Astrocyte (in vitro differentiated cells and primary cell): ENCODE data around the gene MATR3. TPM values are rescaled to one million over a fixed set of nuclear protein-coding genes. Genes with fewer than 3 reads are reported as not detected.
"Not testable (repeated sequence)": the region's sequence is repeated elsewhere in the genome, so short reads cannot be mapped to it uniquely, and the experiment has no call there.

Experiments used
- DNase-seq: peaks from one replicate; pipeline ENCODE4 v3.0.0-alpha.2; 2010; ENCODE audit warnings: low read depth
- FAIRE-seq: peaks from 2 replicates; lab custom pipeline; 2011; peaks lifted over from hg19 to GRCh38; lab: Jason Lieb, UNC
- H2AFZ ChIP-seq: 2 replicates; pipeline ENCODE4 v1.6.0; 2012; ENCODE audit warnings: low read depth, low read length, inconsistent platforms
- H3K27ac ChIP-seq: 2 replicates; pipeline ENCODE4 v1.5.1; 2011; ENCODE audit warnings: low read depth, low read length, inconsistent platforms
- H3K27me3 ChIP-seq: 2 replicates; pipeline ENCODE4 v1.6.0; 2011; ENCODE audit warnings: low read length, inconsistent platforms; ENCODE audit not compliant: insufficient read depth
- H3K36me3 ChIP-seq: 2 replicates; pipeline ENCODE4 v1.5.1; 2011; ENCODE audit warnings: low read length, inconsistent platforms; ENCODE audit not compliant: insufficient read depth
- H3K4me1 ChIP-seq: 2 replicates; pipeline ENCODE4 v1.5.1; 2011; ENCODE audit warnings: low read length, inconsistent platforms; ENCODE audit not compliant: insufficient read depth
- H3K4me2 ChIP-seq: 2 replicates; pipeline ENCODE4 v1.6.0; 2012; ENCODE audit warnings: low read length, inconsistent platforms
- H3K4me3 ChIP-seq: 2 replicates; pipeline ENCODE4 v1.5.1; 2011; ENCODE audit warnings: low read depth, mild to moderate bottlenecking, low read length, inconsistent platforms; ENCODE audit not compliant: insufficient read depth
- H3K79me2 ChIP-seq: 2 replicates; pipeline ENCODE4 v1.6.0; 2012; ENCODE audit warnings: mild to moderate bottlenecking, low read length, inconsistent platforms; ENCODE audit not compliant: insufficient read depth
- H3K9ac ChIP-seq: 2 replicates; pipeline ENCODE4 v1.6.0; 2012; ENCODE audit warnings: mild to moderate bottlenecking, low read length, inconsistent platforms
- H3K9me3 ChIP-seq: 2 replicates; pipeline ENCODE4 v1.5.1; 2012; ENCODE audit warnings: low read depth, mild to moderate bottlenecking, low read length, inconsistent platforms; ENCODE audit not compliant: insufficient read depth
- H4K20me1 ChIP-seq: 2 replicates; pipeline ENCODE4 v1.6.0; 2012; ENCODE audit warnings: low read length, inconsistent platforms; ENCODE audit not compliant: insufficient read depth
- H3K27ac Mint-ChIP-seq: one replicate; pipeline ENCODE4 v1.8.0; 2021; ENCODE audit warnings: mild to moderate bottlenecking, mixed read lengths; ENCODE audit not compliant: unreplicated experiment
- H3K27me3 Mint-ChIP-seq: one replicate; pipeline ENCODE4 v1.8.0; 2021; ENCODE audit warnings: low read depth, mixed read lengths; ENCODE audit not compliant: unreplicated experiment
- H3K36me3 Mint-ChIP-seq: one replicate; pipeline ENCODE4 v1.8.0; 2021; ENCODE audit warnings: low read depth, mixed read lengths; ENCODE audit not compliant: unreplicated experiment
- H3K4me1 Mint-ChIP-seq: one replicate; pipeline ENCODE4 v1.8.0; 2021; ENCODE audit warnings: low read depth, mixed read lengths; ENCODE audit not compliant: unreplicated experiment
- H3K4me3 Mint-ChIP-seq: one replicate; pipeline ENCODE4 v1.8.0; 2021; ENCODE audit warnings: mild to moderate bottlenecking, moderate library complexity, mixed read lengths; ENCODE audit not compliant: unreplicated experiment
- H3K9me3 Mint-ChIP-seq: one replicate; pipeline ENCODE4 v1.8.0; 2021; ENCODE audit warnings: mild to moderate bottlenecking, mixed read lengths; ENCODE audit not compliant: unreplicated experiment
- CTCF ChIP-seq: IDR thresholded peaks from 2 replicates; pipeline ENCODE4 v1.5.1; 2011; ENCODE audit warnings: low read depth, mild to moderate bottlenecking, inconsistent platforms, low read length, moderate library complexity; ENCODE audit not compliant: insufficient read depth
- EZH2 ChIP-seq: IDR thresholded peaks from 2 replicates; pipeline ENCODE4 v1.6.1; 2012; ENCODE audit warnings: mild to moderate bottlenecking, low read length, inconsistent platforms; ENCODE audit not compliant: insufficient read depth
- total RNA-seq: library from RNA; stranded (reverse); gene quantifications from 2 replicates; pipeline ENCODE4 v1.2.1, GENCODE V29; 2021

MATR3 gene
- total RNA-seq, 1 donor from 2014 or later, result 126 TPM

DNA sequence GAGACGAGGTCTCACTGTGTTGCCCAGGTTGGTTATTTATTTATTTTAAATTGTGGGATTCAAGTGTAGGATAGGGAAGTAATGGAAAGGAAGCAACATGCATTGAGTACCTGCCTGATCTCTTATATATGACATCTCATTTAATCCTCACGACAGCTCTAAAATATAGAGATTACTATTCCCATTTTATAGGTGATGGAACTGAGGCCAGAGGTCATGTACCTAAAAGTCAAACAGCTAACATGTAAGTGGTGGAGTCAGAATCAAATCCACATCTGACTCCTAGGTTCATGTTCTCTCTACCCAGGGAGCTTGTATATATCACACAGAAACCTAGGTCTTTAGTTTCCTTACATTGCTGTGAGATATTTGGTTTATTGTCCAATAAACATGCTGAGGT lies 26.1 kb upstream of the MATR3 start:
- FAIRE-seq (no peak), DNase-seq (no peak)
- H4K20me1 ChIP-seq, result no peaks in the 10 kb centered on the region
- Mint-ChIP-seq H3K27me3 (no peaks in the 10 kb centered on the region), H3K36me3 (no peaks in the 10 kb centered on the region), H3K27ac (no peak overlapping the region), H3K4me3 (no peak overlapping the region), H3K9me3 (no peaks in the 10 kb centered on the region), H3K4me1 (peaks cover 7% of the 10 kb centered on the region)
- TF ChIP-seq CTCF (no peak), EZH2 (no peak)
- H3K4me2 ChIP-seq, result no peak overlapping the region
- no peak overlapping the region for H3K9ac ChIP-seq
- no peaks in the 10 kb centered on the region for H3K9me3 ChIP-seq
- no peaks in the 10 kb centered on the region for H3K79me2 ChIP-seq
- H3K36me3 ChIP-seq, result no peaks in the 10 kb centered on the region
- H3K4me1 ChIP-seq, result peaks cover 9% of the 10 kb centered on the region
- no peak overlapping the region for H3K27ac ChIP-seq
- no peaks in the 10 kb centered on the region for H3K27me3 ChIP-seq
- H2AFZ ChIP-seq, result no peak overlapping the region
- H3K4me3 ChIP-seq, result no peak overlapping the region

DNA sequence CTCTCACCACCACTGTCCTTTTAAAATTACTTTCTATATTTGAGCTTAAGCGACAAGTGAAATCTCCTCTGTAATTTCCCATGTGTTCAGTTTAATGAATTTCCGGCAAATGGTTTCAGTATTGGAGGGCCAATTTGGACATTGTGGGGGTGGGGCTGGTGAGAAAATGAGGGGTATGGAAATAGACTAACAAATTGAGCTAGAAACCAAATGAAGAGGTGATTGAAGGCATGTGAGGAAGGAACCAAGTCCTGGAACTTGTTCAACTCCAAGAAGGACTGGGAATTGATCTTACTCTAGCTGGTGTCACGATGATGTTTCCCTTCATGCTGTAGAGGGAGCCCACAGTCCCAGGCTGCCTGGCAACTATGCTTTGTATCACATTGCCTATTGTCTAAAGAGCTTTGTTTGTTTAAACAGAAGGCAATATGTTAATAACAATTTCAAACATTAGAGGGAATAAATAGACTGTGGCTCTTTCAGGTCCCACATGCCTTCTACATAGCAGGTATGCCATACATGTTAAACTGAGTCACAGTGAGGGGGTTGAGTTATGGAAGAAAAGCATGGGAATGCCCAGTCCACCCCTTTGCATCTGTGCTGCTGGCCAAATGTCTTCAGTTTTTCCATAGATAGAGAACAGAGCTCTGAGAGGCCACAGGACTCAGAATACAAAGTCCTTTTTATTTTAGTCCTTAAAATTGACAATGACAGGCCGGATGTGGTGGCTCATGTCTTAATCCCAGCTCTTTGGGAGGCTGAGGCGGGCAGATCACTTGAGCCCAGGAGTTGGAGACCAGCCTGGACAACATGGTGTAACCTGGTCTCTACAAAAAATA lies 25.0 kb upstream of the MATR3 start:
- H3K27ac Mint-ChIP-seq, result no peak overlapping the region
- Histone ChIP-seq H3K4me2 (no peak overlapping the region), H2AFZ (no peak overlapping the region), H3K36me3 (no peaks in the 10 kb centered on the region), H3K9ac (no peak overlapping the region), H3K4me1 (peaks cover 20% of the 10 kb centered on the region), H3K79me2 (peaks cover 2% of the 10 kb centered on the region), H3K27me3 (no peaks in the 10 kb centered on the region), H3K27ac (no peak overlapping the region), H3K4me3 (no peak overlapping the region), H4K20me1 (no peaks in the 10 kb centered on the region), H3K9me3 (no peaks in the 10 kb centered on the region)
- H3K27me3 Mint-ChIP-seq, result no peaks in the 10 kb centered on the region
- H3K9me3 Mint-ChIP-seq, result no peaks in the 10 kb centered on the region
- no peak for DNase-seq
- FAIRE-seq, result no peak
- peaks cover 16% of the 10 kb centered on the region for H3K4me1 Mint-ChIP-seq
- H3K4me3 Mint-ChIP-seq, result no peak overlapping the region
- TF ChIP-seq EZH2, result no peak
- TF ChIP-seq CTCF, result no peak
- no peaks in the 10 kb centered on the region for H3K36me3 Mint-ChIP-seq

GRCh38 chr5:139270718-139271117 lies 22.8 kb upstream of the MATR3 start:
- H3K9me3 ChIP-seq, H3K9me3 Mint-ChIP-seq, H3K36me3 ChIP-seq, H3K36me3 Mint-ChIP-seq, H3K4me3 ChIP-seq, H3K27ac Mint-ChIP-seq, H3K27ac ChIP-seq, FAIRE-seq, H3K27me3 Mint-ChIP-seq, H3K4me2 ChIP-seq, H2AFZ ChIP-seq, H4K20me1 ChIP-seq, H3K4me3 Mint-ChIP-seq, H3K9ac ChIP-seq, DNase-seq, H3K27me3 ChIP-seq: not testable (repeated sequence)
- peaks cover 19% of the 10 kb centered on the region for H3K4me1 Mint-ChIP-seq
- H3K4me1 ChIP-seq, result peaks cover 24% of the 10 kb centered on the region
- peaks cover 22% of the 10 kb centered on the region for H3K79me2 ChIP-seq
